Measurements from ENCODE around the gene KLHDC4. TPM values are rescaled to one million over a fixed set of nuclear protein-coding genes. Genes with fewer than 3 reads are reported as not detected.

The KLHDC4 gene
- total RNA-seq, 4 donors from 2014 or later: 16.2 to 29.4 (median 21.5) TPM

GRCh38 chr16:87801679-87802259 is 36.0 kb upstream of the KLHDC4 start:
- Histone ChIP-seq H3K27ac (no peak overlapping the region), H3K4me3 (no peak overlapping the region), H3K27me3 (peaks cover 0 to 49% (median 0%) of the 10 kb centered on the region in 4 donors), H3K9me3 (no peaks in the 10 kb centered on the region), H3K36me3 (no peaks in the 10 kb centered on the region), H3K4me1 (peaks cover 18 to 35% (median 20%) of the 10 kb centered on the region in 3 donors)
- intact Hi-C loops (cut with DNase I): no loop called here
- no peak for DNase-seq
- WGBS, 2 donors: 81 to 90% methylated on average over 8 to 13 of the region's 16 CpGs
- TF ChIP-seq, protein P1, sequence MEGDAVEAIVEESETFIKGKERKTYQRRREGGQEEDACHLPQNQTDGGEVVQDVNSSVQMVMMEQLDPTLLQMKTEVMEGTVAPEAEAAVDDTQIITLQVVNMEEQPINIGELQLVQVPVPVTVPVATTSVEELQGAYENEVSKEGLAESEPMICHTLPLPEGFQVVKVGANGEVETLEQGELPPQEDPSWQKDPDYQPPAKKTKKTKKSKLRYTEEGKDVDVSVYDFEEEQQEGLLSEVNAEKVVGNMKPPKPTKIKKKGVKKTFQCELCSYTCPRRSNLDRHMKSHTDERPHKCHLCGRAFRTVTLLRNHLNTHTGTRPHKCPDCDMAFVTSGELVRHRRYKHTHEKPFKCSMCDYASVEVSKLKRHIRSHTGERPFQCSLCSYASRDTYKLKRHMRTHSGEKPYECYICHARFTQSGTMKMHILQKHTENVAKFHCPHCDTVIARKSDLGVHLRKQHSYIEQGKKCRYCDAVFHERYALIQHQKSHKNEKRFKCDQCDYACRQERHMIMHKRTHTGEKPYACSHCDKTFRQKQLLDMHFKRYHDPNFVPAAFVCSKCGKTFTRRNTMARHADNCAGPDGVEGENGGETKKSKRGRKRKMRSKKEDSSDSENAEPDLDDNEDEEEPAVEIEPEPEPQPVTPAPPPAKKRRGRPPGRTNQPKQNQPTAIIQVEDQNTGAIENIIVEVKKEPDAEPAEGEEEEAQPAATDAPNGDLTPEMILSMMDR (IDR thresholded peaks at IDR 0.05): no peak
- no peak for TF ChIP-seq POLR2A (IDR thresholded peaks at IDR 0.05)

DNA sequence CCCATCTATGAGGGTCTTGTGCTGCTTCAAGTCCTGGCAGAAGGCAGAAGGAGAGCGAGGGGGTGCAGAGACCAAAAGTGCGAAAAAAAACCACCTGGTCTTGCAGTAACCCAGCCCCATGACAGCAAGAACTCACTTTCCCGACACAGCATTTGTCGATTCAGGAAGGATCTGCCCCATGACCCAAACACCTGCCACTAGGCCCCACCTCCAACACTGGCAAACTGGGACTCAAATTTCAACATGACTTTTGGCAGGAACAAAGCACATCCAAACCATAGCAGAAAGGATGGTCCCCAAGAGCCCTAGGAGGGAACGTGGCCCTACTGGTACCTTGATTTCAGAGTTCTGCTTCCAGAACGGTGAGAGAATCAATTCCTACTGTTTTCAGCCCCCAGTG is 34.7 kb upstream of the KLHDC4 start:
- Histone ChIP-seq H3K4me1 (peaks cover 9 to 22% (median 9%) of the 10 kb centered on the region in 3 donors), H3K36me3 (no peaks in the 10 kb centered on the region), H3K27ac (no peak overlapping the region), H3K9me3 (no peaks in the 10 kb centered on the region), H3K27me3 (peaks cover 0 to 44% (median 0%) of the 10 kb centered on the region in 4 donors), H3K4me3 (no peak overlapping the region)
- intact Hi-C loops (cut with DNase I): no loop called here
- 84 to 90% methylated on average over 6 of the region's 6 CpGs for WGBS, 2 donors
- DNase-seq: no peak
- TF ChIP-seq, protein P1 (IDR thresholded peaks at IDR 0.05): no peak
- TF ChIP-seq POLR2A (IDR thresholded peaks at IDR 0.05): no peak

DNA sequence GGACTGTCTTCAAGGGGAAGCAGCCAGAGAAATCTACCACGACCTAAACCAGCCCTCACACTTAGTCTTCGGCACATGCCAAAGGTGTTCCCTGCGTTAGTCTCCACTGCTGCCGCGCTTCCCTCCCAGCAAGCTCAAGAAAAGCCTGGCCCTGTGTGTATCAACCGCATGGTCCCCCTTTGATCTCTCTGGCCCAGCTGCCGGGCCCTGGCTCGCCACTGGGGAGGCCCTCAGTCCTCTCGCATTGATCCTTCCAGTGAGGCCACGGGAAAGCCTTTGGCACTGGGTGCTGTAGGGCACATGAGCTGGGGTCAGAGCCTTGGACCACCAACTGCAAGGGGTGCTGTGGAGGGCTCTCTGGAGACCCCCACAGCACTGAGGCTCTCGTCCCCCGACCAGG is 29.6 kb upstream of the KLHDC4 start:
- no peak for TF ChIP-seq POLR2A (IDR thresholded peaks at IDR 0.05)
- TF ChIP-seq, protein P1 (IDR thresholded peaks at IDR 0.05): no peak
- DNase-seq: no peak
- peaks cover 0 to 31% (median 0%) of the 10 kb centered on the region in 4 donors for H3K27me3 ChIP-seq
- H3K4me3 ChIP-seq: no peak overlapping the region
- no peak overlapping the region for H3K27ac ChIP-seq
- H3K36me3 ChIP-seq: no peaks in the 10 kb centered on the region
- intact Hi-C loops (cut with DNase I): no loop called here
- 96% methylated on average over 11 of the region's 12 CpGs; no CpG with 5 or more reads in 1 of the 2 donors for WGBS, 2 donors
- H3K4me1 ChIP-seq: peaks cover 6 to 18% (median 17%) of the 10 kb centered on the region in 3 donors
- no peaks in the 10 kb centered on the region for H3K9me3 ChIP-seq

- no peaks in the 10 kb centered on the region for H3K36me3 ChIP-seq
- TF ChIP-seq POLR2A (IDR thresholded peaks at IDR 0.05): no peak
- TF ChIP-seq, protein P1 (IDR thresholded peaks at IDR 0.05): no peak
- H3K9me3 ChIP-seq: no peaks in the 10 kb centered on the region
- intact Hi-C loops (cut with DNase I): no loop called here
- H3K27me3 ChIP-seq: peaks cover 0 to 31% (median 0%) of the 10 kb centered on the region in 4 donors
- H3K27ac ChIP-seq: no peak overlapping the region
- 61 to 91% methylated on average over 3 to 14 of the region's 14 CpGs for WGBS, 2 donors
- H3K4me3 ChIP-seq: no peak overlapping the region
- no peak for DNase-seq
- H3K4me1 ChIP-seq: peaks cover 10 to 26% (median 23%) of the 10 kb centered on the region in 3 donors
Measured at GRCh38 chr16:87794485-87795078, 28.8 kb upstream of the KLHDC4 start.

DNA sequence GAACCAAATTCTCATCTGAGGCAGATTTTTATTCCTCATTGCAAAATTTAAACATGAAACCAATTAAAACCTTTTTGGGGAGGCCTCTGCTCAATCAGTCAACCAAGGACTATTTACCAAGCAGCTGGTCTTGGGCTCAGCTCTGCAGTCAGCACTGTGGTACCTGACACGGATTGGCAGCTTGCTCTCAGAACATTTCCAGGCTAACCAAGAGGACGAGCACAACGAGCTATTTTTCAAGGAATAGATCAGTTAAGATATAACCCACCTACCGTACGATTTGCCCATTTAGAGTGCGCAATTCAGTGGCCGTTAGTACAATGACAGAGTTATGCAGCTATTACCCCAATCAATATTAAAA is 26.4 kb upstream of the KLHDC4 start:
- no peak for TF ChIP-seq POLR2A (IDR thresholded peaks at IDR 0.05)
- TF ChIP-seq, protein P1 (IDR thresholded peaks at IDR 0.05): no peak

More for the DNA sequence above, 26.4 kb upstream of the KLHDC4 start:
- H3K36me3 ChIP-seq: no peaks in the 10 kb centered on the region
- peaks cover 0 to 29% (median 0%) of the 10 kb centered on the region in 4 donors for H3K27me3 ChIP-seq
- no peaks in the 10 kb centered on the region for H3K9me3 ChIP-seq
- DNase-seq: no peak
- intact Hi-C loops (cut with DNase I): no loop called here
- H3K27ac ChIP-seq: peak overlapping the region in 1 of 4 donors; percentile 88
- no peak overlapping the region for H3K4me3 ChIP-seq
- 86 to 97% methylated on average over 7 of the region's 7 CpGs for WGBS, 2 donors
- peaks cover 13 to 50% (median 36%) of the 10 kb centered on the region in 3 donors for H3K4me1 ChIP-seq
